ENCODE results near the gene GPR84. TPM values are rescaled to one million over a fixed set of nuclear protein-coding genes. Genes with fewer than 3 reads are reported as not detected.

GPR84 gene
- polyA plus RNA-seq, 1 donor (not counting 4 experiments of a cell fraction or from before 2014, with no cell fraction given) = 0.12 TPM

DNA sequence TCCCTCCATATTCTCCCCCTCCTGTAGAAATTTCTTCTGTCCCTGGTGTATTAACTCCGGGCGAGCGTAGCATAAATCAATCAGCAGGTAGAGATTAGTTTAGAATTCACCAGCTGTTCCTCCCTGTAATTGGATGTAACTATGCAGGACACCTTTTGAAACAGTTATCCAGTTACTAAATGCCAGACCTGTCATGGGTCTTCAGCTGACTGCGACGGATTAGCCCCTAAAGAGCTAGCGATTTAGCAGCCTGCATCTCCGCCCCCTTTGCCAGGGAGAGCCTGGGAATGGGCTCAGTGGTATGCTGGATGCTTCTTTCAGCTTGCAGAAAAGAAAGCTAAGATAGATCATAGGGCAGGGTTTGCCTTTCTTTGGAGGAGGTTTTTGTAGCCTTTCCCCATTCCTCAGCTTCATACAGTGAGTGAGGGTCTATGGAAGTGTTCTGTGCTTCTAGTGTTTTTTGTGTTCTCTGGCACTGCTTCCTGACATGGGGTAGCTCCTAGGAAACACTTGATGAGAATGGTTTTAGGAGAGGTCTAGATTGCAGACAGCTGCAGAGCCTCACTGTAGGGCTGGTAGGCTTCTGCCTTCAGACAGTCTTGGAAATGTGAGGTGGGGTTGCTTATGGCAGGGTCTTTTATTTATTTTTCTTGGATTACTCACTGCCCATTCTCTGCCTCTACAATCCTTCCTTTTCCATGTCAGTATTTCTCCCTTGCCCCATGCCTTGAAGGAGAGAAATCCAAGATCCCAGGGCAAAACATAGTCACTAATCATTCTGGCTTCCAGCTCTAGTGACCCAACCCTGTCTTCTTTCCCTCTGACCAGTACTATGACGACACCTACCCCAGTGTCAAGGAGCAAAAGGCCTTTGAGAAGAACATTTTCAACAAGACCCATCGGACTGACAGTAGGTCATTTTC lies 22.6 kb downstream of the GPR84 start:
- H3K4me2 ChIP-seq (ENCODE audit: control insufficient read depth, extremely low read depth, insufficient read depth, low read depth, low read length) = no peak overlapping the region
- no peaks in the 10 kb centered on the region for H3K9me1 ChIP-seq (ENCODE audit: control insufficient read depth, extremely low read depth, insufficient read depth, low read length)
- no peak for TF ChIP-seq EZH2 (IDR thresholded peaks at IDR 0.05; ENCODE audit: low read length)
- TF ChIP-seq, protein P1, sequence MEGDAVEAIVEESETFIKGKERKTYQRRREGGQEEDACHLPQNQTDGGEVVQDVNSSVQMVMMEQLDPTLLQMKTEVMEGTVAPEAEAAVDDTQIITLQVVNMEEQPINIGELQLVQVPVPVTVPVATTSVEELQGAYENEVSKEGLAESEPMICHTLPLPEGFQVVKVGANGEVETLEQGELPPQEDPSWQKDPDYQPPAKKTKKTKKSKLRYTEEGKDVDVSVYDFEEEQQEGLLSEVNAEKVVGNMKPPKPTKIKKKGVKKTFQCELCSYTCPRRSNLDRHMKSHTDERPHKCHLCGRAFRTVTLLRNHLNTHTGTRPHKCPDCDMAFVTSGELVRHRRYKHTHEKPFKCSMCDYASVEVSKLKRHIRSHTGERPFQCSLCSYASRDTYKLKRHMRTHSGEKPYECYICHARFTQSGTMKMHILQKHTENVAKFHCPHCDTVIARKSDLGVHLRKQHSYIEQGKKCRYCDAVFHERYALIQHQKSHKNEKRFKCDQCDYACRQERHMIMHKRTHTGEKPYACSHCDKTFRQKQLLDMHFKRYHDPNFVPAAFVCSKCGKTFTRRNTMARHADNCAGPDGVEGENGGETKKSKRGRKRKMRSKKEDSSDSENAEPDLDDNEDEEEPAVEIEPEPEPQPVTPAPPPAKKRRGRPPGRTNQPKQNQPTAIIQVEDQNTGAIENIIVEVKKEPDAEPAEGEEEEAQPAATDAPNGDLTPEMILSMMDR (optimal IDR thresholded peaks at IDR 0.05 in 1 of 3, IDR thresholded peaks at IDR 0.05 in 1 of 3, conservative IDR thresholded peaks at IDR 0.05 in 1 of 3; ENCODE audit: extremely low read depth in 1 of 3, insufficient read depth in 2 of 3, low read length in 3 of 3) = no peak
- no peak overlapping the region for H3K9ac ChIP-seq (ENCODE audit: control insufficient read depth, extremely low read depth, insufficient read depth, low read length)
- H3K9me3 ChIP-seq (ENCODE audit: control insufficient read depth, low read depth, low read length) = no peaks in the 10 kb centered on the region
- peaks cover 4% of the 10 kb centered on the region for H4K20me1 ChIP-seq (ENCODE audit: control insufficient read depth, extremely low read depth, insufficient read depth, low read length)
- H2AFZ ChIP-seq (ENCODE audit: control insufficient read depth, low read length) = no peak overlapping the region
- dilution Hi-C loops (cut with MboI; ENCODE audit: extremely low pct_ligation_motif_present, low sequenced_read_pairs) = no loop called here
- DNase-seq (ENCODE audit: low read depth, low spot score) = no peak
- no peak overlapping the region for H3K27ac ChIP-seq (ENCODE audit: control insufficient read depth, insufficient read depth, low read length)
- no peak overlapping the region for H3K4me3 ChIP-seq (ENCODE audit: control insufficient read depth in 2 of 3, extremely low read depth in 1 of 3, insufficient read depth in 2 of 3, low read depth in 1 of 3, low read length in 3 of 3)
- no peak for FAIRE-seq
- peaks cover 27 to 37% of the 10 kb centered on the region in 2 experiments for H3K36me3 ChIP-seq (ENCODE audit: control insufficient read depth in 2 of 2, extremely low read depth in 1 of 2, insufficient read depth in 2 of 2, low read length in 2 of 2)
- peaks cover 11% of the 10 kb centered on the region for H3K79me2 ChIP-seq (ENCODE audit: control insufficient read depth, insufficient read depth, low read length)
- no peaks in the 10 kb centered on the region for H3K27me3 ChIP-seq (ENCODE audit: control insufficient read depth, extremely low read depth, insufficient read depth, low read length)
- H3K4me1 ChIP-seq (ENCODE audit: control insufficient read depth, extremely low read depth, insufficient read depth, low read length) = no peaks in the 10 kb centered on the region

DNA sequence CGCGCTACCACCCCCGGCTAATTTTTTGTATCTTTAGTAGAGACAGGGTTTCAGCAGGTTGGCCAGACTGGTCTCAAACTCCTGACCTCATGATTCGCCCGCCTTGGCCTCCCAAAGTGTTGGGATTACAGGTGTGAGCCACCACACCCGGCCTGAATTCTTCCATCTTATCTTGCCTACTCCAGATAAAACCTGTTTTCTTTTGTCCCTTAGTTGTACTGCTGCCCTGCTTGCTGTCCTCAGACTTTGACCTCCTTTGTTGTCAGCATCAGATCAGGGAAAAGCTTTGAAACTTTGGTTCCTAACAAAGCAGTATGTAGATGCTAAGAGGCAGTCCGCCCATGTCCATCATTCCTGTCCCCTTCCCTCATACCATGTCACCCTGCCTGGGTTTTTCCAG lies 23.4 kb downstream of the GPR84 start:
- H4K20me1 ChIP-seq (ENCODE audit: control insufficient read depth, extremely low read depth, insufficient read depth, low read length) = peaks cover 4% of the 10 kb centered on the region
- H2AFZ ChIP-seq (ENCODE audit: control insufficient read depth, low read length) = no peak overlapping the region
- FAIRE-seq (no peak), DNase-seq (ENCODE audit: low read depth, low spot score) (no peak)
- peaks cover 26 to 37% of the 10 kb centered on the region in 2 experiments for H3K36me3 ChIP-seq (ENCODE audit: control insufficient read depth in 2 of 2, extremely low read depth in 1 of 2, insufficient read depth in 2 of 2, low read length in 2 of 2)
- no peaks in the 10 kb centered on the region for H3K9me3 ChIP-seq (ENCODE audit: control insufficient read depth, low read depth, low read length)
- no peak overlapping the region for H3K4me3 ChIP-seq (ENCODE audit: control insufficient read depth in 2 of 3, extremely low read depth in 1 of 3, insufficient read depth in 2 of 3, low read depth in 1 of 3, low read length in 3 of 3)
- peaks cover 11% of the 10 kb centered on the region for H3K79me2 ChIP-seq (ENCODE audit: control insufficient read depth, insufficient read depth, low read length)
- dilution Hi-C loops (cut with MboI; ENCODE audit: extremely low pct_ligation_motif_present, low sequenced_read_pairs) = no loop called here
- no peaks in the 10 kb centered on the region for H3K4me1 ChIP-seq (ENCODE audit: control insufficient read depth, extremely low read depth, insufficient read depth, low read length)
- TF ChIP-seq EZH2 (IDR thresholded peaks at IDR 0.05; ENCODE audit: low read length) = no peak
- TF ChIP-seq, protein P1 (optimal IDR thresholded peaks at IDR 0.05 in 1 of 3, IDR thresholded peaks at IDR 0.05 in 1 of 3, conservative IDR thresholded peaks at IDR 0.05 in 1 of 3; ENCODE audit: extremely low read depth in 1 of 3, insufficient read depth in 2 of 3, low read length in 3 of 3) = no peak
- H3K27me3 ChIP-seq (ENCODE audit: control insufficient read depth, extremely low read depth, insufficient read depth, low read length) = no peaks in the 10 kb centered on the region
- H3K9ac ChIP-seq (ENCODE audit: control insufficient read depth, extremely low read depth, insufficient read depth, low read length) = no peak overlapping the region
- H3K4me2 ChIP-seq (ENCODE audit: control insufficient read depth, extremely low read depth, insufficient read depth, low read depth, low read length) = no peak overlapping the region
- H3K27ac ChIP-seq (ENCODE audit: control insufficient read depth, insufficient read depth, low read length) = no peak overlapping the region
- H3K9me1 ChIP-seq (ENCODE audit: control insufficient read depth, extremely low read depth, insufficient read depth, low read length) = no peaks in the 10 kb centered on the region

All from keratinocyte (primary cell).